Cardiac septum (tissue), 1 donor: ENCODE measurements around the gene USP51. TPM values are rescaled to one million over a fixed set of nuclear protein-coding genes. Genes with fewer than 3 reads are reported as not detected.
"Not testable (repeated sequence)": the region's sequence is repeated elsewhere in the genome, so short reads cannot be mapped to it uniquely, and the experiment has no call there.

Source experiments
- DNase-seq: peaks from one replicate; pipeline ENCODE4 v3.0.0-alpha.2; 2020; ENCODE audit warnings: low spot score
- intact Hi-C: fragments of 100-400 bp; cut with DNase I; formaldehyde crosslinking; loops from one replicate; pipeline ENCODE4 v1.14.0; 2022
- long read RNA-seq: library from polyadenylated mRNA; unstranded; transcript quantifications from one replicate; pipeline ENCODE4 v2.0.0, GENCODE V29; 2021
- total RNA-seq: library from RNA; stranded (reverse); fragmentation: NEBNext Ultra II Directional; extraction: Animal tissue kit (Norgen Biotek cat#: 25700); gene quantifications from one replicate; pipeline ENCODE4 v1.2.1, GENCODE V29; 2021
- donor health status: DM: no; HTN: no; CAD: no.

Gene USP51
- total RNA-seq, result 2.1 TPM
- long read RNA-seq, partial matches to known transcripts, result 0 of 1 reads
- long read RNA-seq, other reads (novel, unspliced or antisense), result 1 of 1 reads

GRCh38 chrX:55489314-55490009 is at the start of gene USP51:
Gene USP51, minus strand, starts transcription at chrX:55489848. Its CDS starts 909 bp downstream, at chrX:55488939.
- intact Hi-C loops, result no loop called here
- peak; percentile 77 for DNase-seq

GRCh38 chrX:55524487-55524886 is 34.8 kb upstream of the USP51 start:
- intact Hi-C loops, result no loop called here
- DNase-seq, result no peak

GRCh38 chrX:55523356-55523755 is 33.7 kb upstream of the USP51 start:
- DNase-seq, result no peak
- intact Hi-C loops, result no loop called here

- DNase-seq, result no peak
These were observed 33.1 kb upstream of the USP51 start for GRCh38 chrX:55522596-55523276.

GRCh38 chrX:55521687-55522086 is 32.0 kb upstream of the USP51 start:
- intact Hi-C loops, result no loop called here
- DNase-seq, result no peak

More at GRCh38 chrX:55522596-55523276, 33.1 kb upstream of the USP51 start:
- intact Hi-C loops, result no loop called here

- intact Hi-C loops, DNase-seq: not testable (repeated sequence)
These were observed 27.3 kb upstream of the USP51 start for GRCh38 chrX:55516794-55517481.

- DNase-seq, intact Hi-C loops: not testable (repeated sequence)
These were observed 23.5 kb upstream of the USP51 start for GRCh38 chrX:55513045-55513737.

- DNase-seq, intact Hi-C loops: not testable (repeated sequence)
These were observed 18.9 kb upstream of the USP51 start for GRCh38 chrX:55508410-55509152.

- DNase-seq, intact Hi-C loops: not testable (repeated sequence)
These were observed 18.1 kb upstream of the USP51 start for GRCh38 chrX:55507699-55508098.

- DNase-seq, intact Hi-C loops: not testable (repeated sequence)
These were observed 17.4 kb upstream of the USP51 start for GRCh38 chrX:55507010-55507409.

- intact Hi-C loops, result no loop called here
- no peak for DNase-seq
These were observed 1.3 kb upstream of the USP51 start for GRCh38 chrX:55490974-55491373.

GRCh38 chrX:55490121-55490520 is 473 bp upstream of the USP51 start:
- intact Hi-C loops, result no loop called here
- no peak for DNase-seq

- intact Hi-C loops, result no loop called here
- peak; percentile 81 for DNase-seq
These were observed 895 bp downstream of the USP51 start for GRCh38 chrX:55488593-55489313.

GRCh38 chrX:55488006-55488592 is 1.5 kb downstream of the USP51 start:
- intact Hi-C loops, result no loop called here
- no peak for DNase-seq

GRCh38 chrX:55487143-55487542 is 2.5 kb downstream of the USP51 start:
- no peak for DNase-seq
- intact Hi-C loops, result no loop called here

- DNase-seq, result no peak
- intact Hi-C loops, result no loop called here
These were observed 2.9 kb downstream of the USP51 start for GRCh38 chrX:55486736-55487135.

- intact Hi-C loops, result no loop called here
- DNase-seq, result no peak
These were observed 4.7 kb downstream of the USP51 start for GRCh38 chrX:55484948-55485347.

GRCh38 chrX:55480390-55481062 is 9.1 kb downstream of the USP51 start:
- DNase-seq, result no peak
- intact Hi-C loops, result no loop called here
